Pulmonary artery endothelial cell (primary cell): ENCODE measurements around the gene KANSL2. TPM values are rescaled to one million over a fixed set of nuclear protein-coding genes. Genes with fewer than 3 reads are reported as not detected.
"Not testable (repeated sequence)": the region's sequence is repeated elsewhere in the genome, so short reads cannot be mapped to it uniquely, and the experiment has no call there.

Experiments used
- DNase-seq: peaks from one replicate; pipeline ENCODE4 v3.0.0-alpha.2; 2011; ENCODE audit warnings: low read depth, low spot score
- total RNA-seq: library from RNA; depleted of rRNA; stranded (reverse); fragments of >200 nt; gene quantifications from 2 replicates; pipeline ENCODE4 v1.2.3, GENCODE V29; 2014

Gene KANSL2
- total RNA-seq, 1 donor from 2014 or later, result 34.8 TPM

DNA sequence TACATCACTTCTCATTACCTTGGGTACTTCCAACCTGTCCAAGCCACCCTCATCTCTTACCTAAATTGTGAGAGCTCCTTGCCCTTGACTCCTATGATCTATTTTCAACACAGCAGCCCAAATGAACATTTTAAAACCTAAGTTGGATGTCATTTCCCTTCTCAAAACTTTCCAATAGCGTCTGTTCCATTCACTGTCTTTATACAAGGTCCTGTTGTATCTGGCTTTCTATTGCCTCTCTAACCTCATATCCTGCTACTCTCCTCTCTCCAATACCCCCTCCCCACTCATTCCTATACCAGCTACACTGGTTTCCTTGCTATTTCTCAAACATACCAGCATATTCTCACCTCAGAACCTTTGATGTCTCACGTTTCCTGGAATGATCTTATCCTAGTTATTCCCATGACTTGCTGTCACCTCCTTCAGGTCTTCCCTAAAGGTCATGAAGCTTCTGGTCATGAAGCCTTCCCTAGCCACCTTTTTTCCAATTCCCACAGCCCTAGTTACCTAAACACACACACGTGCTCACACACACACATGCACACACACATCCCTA lies 4.1 kb upstream of the KANSL2 start:
- DNase-seq, result no peak

DNA sequence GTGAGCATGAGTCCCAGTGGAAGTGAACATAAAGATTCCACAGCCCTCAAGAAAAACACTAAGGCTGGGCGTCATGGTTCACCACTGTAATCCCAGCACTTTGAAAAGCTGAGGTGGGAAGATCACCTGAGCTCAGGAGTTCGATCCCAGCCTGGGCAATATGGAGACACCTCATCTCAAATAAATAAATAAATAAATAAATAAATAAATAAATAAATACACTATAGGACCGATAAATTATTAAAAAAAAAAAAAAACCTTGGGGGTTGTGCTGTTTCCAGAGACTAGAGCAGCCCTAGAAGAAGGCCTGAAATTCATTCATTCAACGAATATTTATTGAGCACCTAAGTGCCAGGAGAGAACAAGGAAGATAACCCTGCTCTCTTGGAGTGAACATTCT lies 1.5 kb upstream of the KANSL2 start:
- no peak for DNase-seq

DNA sequence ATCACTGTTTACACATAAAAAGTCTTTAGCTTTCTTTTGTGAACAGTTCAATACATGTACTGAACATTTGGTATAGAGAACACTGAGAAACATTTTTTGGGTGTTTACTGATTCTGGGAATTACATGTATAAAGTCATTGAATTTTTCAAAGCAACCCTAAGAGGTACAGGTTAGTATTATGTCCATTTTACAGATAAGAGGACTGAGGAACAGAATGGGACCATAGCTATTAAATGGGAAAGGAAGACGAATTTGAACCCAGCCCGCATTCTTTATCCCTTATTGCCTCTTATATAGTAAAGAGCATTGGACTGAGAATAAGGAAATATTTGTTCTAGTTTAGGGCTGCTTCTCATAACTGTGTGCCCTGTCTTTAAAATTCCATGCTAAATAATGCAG lies 889 bp upstream of the KANSL2 start:
- DNase-seq, result no peak

DNA sequence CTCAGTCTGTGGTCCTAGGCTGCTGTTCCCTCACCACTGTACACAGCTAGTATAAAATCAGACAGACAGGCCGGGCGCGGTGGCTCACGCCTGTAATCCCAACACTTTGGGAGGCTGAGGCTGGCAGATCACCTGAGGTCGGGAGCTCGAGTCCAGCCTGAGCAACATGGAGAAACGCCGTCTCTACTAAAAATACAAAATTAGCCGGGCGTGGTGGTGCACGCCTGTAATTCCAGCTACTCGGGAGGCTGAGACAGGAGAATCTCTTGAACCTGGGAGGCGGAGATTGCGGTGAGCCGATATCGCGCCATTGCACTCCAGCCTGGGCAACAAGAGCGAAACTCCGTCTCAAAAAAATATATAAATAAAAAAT lies 481 bp upstream of the KANSL2 start:
- not testable (repeated sequence) for DNase-seq

DNA sequence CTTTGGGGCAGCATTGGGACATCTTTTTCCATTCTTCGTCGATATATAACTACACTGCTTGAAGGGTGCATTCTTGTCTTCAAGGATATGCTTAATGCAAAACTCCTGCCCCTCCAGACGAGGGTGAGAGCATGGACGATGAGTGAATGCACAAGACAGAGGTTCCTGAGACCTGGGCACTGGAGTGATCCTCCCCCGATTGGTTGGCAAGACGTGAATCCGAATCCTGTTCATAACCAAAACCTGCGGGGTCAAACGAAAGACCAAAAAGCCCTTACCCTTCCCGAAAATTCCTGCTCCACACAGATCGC lies 684 bp downstream of the KANSL2 start:
- DNase-seq, result no peak

DNA sequence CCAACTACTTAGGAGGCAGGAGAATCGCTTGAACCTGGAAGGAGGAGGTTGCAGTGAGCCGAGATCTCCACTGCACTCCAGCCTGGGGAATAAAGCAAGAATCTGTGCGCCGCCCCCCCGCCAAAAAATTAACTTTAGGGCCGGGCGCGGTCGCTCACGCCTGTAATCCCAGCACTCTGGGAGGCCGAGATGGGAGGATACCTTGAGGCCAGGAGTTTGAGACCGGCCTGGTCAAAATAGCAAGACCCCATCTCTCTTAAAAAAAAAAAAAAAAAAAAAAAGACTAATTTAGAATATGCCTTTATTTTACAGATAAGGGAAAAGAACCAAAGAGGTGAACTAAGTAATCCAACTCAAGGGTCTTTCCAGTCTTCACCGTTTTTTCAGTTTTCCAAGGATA lies 1.2 kb downstream of the KANSL2 start:
- no peak for DNase-seq

DNA sequence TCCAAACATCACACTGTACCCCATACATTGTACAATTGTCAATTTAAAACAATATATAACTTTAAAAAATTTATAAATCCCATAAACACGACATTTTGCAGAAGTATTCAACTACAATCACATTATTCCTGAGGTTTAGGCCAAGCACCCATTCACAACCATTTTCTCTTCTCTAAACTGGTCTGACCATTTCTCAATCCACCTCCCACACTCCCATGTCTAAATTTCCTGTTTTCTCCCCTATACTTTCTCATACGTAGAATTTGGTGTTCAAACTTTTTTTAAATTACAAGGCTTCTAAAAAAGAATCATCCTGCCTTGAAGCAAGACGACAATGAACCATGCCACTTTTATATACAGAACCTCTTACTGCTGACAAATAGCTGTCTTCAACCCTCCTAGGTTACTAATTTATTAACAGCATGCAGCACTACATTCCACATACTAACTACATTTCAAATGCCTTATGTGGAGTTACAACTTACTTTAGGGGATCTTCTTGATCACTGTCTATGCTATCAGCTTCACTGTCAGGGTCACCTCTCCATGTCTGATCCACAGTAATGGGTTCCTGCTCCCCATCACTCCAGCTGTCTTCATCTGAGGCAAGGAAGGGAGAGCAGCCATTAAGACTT lies 3.4 kb downstream of the KANSL2 start:
- DNase-seq, result no peak

DNA sequence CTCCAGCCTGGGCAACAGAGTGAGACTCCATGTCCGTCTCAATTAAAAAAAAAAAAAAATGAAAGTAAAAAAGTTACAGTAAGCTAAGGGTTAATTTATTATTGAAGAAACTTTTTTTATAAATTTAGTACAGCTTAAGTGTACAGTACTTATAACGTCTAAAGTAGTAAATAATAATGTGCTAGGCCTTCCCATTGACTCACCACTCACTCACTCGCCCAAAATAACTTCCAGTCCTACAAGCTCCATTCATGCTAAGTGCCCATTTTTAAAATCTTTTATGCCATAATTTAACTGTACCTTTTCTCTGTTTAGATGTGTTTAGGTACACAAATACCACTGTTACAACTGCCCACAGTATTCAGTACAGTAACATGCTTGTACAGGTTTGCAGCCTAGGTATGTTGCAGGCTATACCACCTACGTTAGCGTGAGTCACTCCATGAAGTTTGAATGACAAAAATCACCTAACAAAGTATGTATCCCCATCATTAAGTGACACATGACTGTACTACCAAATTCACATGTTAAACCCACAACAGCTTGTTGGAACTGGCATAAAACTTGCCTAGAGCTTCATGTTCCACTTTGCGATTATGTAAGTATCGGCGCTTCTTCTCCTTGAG lies 10.7 kb downstream of the KANSL2 start:
- no peak for DNase-seq

DNA sequence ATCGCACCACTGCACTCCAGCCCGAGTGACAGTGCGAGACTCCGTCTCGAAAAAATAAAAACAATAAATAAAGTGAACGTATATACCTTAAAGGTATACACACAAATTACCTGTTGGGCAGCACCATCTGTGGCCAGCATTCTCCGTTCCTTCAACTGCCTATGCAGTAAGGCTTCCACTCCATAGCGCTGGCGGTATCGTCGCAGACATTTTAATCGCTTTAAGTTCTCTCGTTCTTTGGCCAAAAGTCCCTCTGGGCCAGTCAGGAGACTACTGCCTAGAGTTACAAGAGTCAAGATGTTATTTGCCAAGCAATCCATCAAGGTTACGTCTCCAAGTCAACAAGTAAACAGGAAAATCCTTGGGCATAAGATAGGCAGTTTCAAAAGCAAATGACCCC lies 13.0 kb downstream of the KANSL2 start:
- no peak for DNase-seq

DNA sequence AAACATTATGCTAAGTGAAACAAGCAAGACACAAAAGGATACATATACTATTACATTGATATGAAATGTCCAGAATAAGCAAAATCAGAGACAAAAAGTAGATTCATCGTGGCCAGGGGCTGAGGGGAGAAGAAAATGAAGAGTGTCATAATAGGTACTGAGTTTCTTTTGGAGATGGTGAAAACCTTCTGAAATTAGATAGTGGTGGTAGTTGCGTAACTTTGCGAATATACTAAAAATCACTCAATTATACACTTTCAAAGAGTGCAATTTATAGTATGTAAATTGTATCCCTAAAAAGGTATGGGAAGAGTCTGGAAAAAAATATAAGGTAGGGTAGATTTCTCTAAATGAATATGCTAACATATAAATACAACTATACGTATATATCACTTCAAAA lies 22.2 kb downstream of the KANSL2 start:
- DNase-seq, result no peak

DNA sequence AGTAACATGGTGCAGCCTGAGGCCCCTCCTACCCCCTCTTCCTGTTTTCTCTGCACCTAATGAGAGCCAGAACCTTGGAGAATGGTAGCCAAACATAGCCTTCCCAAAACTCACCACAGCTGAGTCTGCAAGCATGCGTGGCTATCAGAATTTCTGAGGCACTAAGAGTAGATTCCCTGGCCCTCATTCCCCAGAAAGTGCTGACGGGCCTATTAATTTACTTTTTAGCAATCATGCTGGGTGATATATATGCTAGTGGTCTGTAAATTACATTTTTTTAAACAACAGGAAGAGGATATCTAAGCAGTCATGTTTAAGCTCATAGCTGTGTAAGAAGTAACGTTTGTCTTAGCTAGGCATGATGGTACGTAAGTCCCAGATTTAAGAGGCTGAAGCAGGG lies 30.4 kb downstream of the KANSL2 start:
- DNase-seq, result no peak

DNA sequence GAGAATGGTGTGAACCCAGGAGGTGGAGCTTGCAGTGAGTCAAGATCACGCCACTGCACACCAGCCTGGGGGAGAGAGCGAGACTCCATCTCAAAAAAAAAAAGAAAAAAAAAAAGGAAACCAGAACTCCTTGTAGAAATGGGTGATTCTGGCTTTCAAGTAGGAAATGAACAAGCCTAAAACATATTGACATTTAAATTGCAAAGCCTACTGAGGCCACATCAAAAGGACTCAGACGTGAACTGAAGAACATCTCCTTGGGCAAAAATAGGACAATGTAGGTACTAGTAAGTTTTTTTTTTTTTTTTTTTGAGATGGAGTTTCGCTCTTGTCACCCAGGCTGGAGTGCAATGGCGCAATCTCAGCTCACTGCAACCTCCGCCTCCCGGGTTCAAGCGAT lies 36.7 kb downstream of the KANSL2 start:
- DNase-seq, result not testable (repeated sequence)

DNA sequence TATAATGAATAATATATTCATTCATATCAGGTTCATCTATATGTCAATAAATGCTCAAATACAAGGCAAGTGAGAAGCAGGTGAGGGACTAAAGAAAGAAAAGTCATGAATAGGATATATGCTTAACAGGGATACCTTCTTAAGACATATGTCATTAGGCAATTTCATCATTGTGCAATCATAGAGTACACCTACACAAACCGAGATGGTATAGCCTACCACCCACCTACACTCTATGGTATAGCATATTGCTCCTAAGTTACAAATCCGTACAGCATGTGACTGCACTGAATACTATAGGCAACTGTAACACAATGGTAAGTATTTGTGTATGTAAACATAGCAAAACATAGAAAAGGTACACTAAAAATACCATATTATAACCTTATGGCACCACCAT lies 39.0 kb downstream of the KANSL2 start:
- no peak for DNase-seq

DNA sequence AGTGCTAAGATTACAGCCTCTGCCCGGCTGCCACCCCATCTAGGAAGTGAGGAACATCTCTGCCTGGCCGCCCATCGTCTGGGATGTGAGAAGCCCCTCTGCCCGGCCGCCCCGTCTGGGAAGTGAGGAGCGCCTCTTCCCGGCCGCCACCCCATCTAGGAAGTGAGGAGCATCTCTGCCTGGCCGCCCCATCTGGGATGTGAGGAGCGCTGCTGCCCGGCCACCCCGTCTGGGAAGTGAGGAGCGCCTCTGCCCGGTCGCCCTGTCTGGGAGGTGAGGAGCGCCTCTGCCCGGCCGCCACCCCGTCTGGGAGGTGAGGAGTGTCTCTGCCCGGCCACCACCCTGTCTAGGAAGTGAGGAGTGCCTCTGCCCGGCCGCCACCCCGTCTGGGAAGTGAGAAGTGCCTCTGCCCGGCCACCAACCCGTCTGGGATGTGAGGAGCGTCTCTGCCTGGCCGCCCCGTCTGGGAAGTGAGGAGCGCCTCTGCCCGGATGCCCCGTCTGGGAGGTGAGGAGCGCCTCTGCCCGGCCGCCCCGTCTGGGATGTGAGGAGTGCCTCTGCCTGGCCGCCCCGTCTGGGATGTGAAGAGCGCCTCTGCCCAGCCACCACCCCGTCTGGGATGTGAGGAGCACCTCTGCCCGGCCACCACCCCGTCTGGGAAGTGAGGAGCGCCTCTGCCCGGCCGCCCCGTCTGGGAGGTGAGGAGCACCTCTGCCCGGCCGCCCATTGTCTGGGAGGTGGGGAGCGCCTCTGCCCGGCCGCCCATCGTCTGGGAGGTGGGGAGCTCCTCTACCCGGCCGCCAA lies 40.1 kb downstream of the KANSL2 start:
- DNase-seq, result not testable (repeated sequence)

DNA sequence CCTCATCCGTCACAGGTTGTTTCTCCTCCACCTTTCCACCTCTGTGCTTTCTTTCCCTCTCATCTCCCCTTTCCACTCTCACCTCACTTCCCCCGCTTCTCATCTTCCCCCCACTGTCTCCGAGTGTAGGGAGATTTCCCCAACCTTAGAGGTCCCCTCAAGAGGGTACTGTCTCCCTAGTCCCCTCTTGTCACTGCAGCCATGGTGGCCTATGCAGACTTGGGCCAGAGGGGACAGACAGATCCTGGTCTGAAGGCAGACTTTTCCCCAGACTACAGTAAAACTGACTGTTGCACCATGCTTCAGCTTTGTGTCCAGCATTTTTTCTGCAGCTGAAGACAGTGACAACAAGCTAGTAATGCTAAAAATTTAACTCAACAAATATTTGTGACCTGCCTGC lies 41.2 kb downstream of the KANSL2 start:
- no peak for DNase-seq

DNA sequence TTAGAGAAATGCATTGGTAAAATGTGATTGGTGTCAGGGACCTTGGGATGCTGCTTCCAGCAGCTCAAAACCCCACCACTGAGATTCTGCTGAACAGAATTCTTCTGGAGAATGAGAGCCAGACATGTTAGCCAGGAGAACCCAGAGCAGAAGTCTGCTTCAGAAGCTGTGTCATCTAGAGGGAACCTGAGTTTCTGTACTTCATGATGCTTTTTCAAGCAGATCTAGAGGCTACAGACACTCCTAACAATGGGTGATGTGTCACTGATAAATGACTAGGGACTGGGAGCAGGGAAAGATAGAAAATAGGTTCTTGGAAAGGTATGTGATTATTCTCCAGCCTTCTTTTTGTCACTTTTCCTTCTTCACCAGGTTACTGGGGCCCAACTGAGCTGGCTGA lies 41.6 kb downstream of the KANSL2 start:
- DNase-seq, result no peak

DNA sequence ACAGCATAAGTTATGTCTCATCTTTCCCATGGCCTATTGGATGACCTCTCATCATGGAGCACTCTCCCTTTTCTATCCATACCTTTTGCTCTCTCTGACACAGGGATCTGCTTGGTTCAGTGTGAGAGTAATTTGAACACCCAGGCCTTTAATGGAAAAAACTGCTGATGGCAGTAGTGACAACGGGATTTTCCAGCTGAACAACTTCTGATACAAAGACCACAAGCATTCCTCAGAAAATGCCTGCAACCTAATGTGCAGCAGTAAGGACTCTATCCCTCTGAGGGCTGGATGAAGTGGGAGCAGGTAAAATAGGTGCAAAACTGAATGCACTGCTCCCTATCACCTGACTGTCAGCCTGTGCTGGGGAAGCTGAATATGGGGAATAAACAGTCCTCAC lies 51.0 kb downstream of the KANSL2 start:
- DNase-seq, result no peak

DNA sequence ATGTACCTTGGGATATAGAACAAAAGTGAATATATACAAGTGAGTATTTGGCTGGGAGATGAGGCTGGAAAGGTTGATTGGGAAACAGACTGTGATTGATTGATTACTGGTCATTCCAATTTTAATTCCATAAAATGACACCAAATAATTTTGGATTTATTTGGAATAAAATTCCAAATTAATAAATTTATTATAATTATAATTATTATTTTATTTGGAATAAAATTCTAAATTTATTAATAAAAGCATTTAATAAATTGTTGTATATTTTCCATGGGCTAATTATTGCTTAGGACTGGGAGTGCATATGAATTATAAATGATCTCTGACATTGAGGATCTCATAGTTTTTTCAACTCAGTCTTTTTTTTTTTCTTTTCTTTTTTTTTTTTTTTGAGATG lies 51.7 kb downstream of the KANSL2 start:
- no peak for DNase-seq

DNA sequence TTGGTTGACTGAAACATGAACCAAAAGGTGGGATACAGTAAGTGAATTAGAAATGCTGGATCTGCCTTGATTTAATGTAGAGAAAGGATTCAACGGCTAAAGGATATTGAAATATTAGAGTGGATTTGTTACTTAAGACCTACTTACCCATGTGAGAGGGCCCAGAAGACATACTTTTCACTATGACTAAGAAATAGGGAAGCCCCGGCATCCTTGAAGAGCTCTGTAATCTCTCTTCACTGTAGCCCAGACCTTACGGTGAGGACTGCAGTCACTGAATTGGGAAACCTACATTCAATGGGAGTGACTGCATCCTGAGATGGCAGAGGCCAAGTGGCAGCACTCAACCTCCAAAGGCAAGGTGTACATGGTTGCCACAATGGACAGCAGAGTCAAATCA lies 52.5 kb downstream of the KANSL2 start:
- DNase-seq, result no peak

DNA sequence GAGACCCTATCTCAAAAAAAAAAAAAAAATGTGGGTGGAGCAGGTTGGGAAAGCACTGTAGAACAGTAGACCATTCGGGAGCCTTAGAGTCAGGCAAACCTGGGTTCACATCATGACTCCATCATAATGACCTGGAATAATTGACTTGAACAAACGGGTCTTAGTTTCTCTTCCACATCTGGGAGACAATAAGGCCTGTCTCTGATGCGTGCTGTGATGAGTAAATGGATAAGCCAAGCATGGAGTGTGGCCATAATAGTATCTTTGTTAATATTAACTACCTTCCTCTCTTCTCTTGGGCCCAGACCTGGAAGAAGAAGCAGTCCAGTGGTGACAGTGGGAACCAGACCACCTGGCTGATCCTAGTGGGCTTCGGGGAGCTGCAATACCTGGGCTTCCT lies 54.5 kb downstream of the KANSL2 start:
- no peak for DNase-seq

DNA sequence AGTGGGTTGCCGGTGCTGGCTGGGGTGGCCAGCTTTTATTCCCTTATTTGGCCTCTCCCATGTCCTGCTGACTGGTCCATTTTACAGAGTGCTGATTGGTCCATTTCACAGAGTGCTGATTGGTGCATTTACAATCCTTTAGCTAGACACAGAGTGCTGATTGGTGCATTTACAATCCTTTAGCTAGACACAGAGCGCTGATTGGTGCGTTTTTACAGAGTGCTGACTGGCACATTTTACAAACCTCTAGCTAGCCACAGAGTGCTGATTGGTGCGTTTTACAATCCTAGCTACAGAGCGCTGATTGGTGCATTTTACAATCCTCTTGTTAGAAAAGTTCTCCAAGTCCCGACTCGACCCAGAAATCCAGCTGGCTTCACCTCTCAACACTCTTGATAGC lies 59.0 kb downstream of the KANSL2 start:
- not testable (repeated sequence) for DNase-seq

DNA sequence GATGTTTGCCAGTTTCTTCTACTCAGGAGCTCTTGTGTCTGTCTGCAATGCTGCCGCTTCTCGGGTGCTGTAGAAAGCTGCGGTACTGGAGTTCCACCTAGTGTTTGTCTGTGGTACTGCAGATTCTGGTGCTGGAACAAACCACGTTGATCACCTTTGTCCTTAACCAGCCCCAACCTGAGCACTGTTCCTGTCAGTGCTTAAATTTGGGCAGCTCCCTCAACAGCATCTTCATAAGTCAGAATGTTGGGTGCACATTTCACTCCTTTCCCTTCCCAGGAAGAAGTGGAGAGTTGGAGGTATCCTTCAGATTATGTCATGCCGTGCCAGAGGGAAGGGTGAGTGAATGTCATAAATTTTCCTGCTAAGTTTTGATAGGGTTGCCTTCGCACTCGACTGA lies 63.5 kb downstream of the KANSL2 start:
- peak; percentile 30 for DNase-seq

DNA sequence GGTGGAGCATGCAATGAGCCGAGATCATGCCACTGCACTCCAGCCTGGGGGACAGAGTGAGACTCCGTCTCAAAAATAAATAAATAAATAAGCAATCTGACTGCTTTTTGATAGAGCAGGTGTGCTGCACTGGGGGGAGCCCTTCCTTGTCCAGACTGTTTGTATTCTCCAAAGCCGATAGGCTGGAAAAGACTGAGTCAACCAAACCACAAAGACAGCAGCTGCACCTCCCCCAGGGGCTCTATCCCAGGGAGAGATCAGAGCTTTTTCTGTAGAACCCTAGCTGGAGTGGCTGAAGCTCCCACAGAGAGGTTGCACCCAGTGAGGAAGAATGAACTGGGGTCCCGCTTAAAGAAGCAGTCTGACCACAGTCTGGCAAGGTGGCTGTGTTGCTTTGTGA lies 66.4 kb downstream of the KANSL2 start:
- DNase-seq, result no peak
